ENCODE measurements around the gene WNT3A. TPM values are rescaled to one million over a fixed set of nuclear protein-coding genes. Genes with fewer than 3 reads are reported as not detected.
A peak's percentile ranks its signal among the peaks of the same experiment; 100 is the strongest.

Gene WNT3A
- total RNA-seq, 2 donors from 2014 or later, result 0.11 to 0.46 TPM

DNA sequence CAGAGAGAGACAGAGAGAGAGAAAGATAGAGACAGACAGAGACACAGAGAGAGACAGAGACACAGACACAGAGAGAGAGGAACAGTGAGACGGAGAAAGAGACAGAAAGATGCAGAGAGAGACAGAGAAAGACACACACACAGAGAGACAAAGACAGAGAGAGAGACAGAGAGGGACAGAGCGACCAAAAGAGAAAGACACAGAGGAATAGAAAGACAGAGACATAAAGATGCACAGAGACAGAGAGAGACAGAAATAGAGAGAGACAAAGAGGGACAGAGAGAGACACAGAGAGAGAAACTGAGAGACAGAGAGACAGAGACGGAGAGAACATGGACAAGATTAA is 16.5 kb downstream of the WNT3A start:
- no peak overlapping the region for H3K4me3 Mint-ChIP-seq
- Histone ChIP-seq H3K9ac (ENCODE audit: extremely low read depth, low read length, poor library complexity, severe bottlenecking) (no peak overlapping the region), H3K9me3 (ENCODE audit: control insufficient read depth, low read length) (no peaks in the 10 kb centered on the region), H3K36me3 (ENCODE audit: control insufficient read depth, insufficient read depth, low read length) (no peaks in the 10 kb centered on the region), H3K27ac (ENCODE audit: low read depth, low read length) (no peak overlapping the region), H3K4me1 (ENCODE audit: control insufficient read depth, insufficient read depth, low read length) (no peaks in the 10 kb centered on the region), H3K4me3 (ENCODE audit: low read length) (no peak overlapping the region), H3K27me3 (ENCODE audit: control insufficient read depth, insufficient read depth, low read length, poor library complexity, severe bottlenecking) (no peaks in the 10 kb centered on the region)
- peaks cover 49% of the 10 kb centered on the region for H3K27me3 Mint-ChIP-seq (ENCODE audit: insufficient read depth)
- H3K4me1 Mint-ChIP-seq, result no peaks in the 10 kb centered on the region
- no peak overlapping the region for H3K27ac Mint-ChIP-seq
- WGBS, 2 experiments (ENCODE audit: insufficient coverage in 1 of 2, insufficient read length in 1 of 2), result 88 to 93% methylated on average over 3 of the region's 3 CpGs
- no peak for DNase-seq
- TF ChIP-seq, protein P1, sequence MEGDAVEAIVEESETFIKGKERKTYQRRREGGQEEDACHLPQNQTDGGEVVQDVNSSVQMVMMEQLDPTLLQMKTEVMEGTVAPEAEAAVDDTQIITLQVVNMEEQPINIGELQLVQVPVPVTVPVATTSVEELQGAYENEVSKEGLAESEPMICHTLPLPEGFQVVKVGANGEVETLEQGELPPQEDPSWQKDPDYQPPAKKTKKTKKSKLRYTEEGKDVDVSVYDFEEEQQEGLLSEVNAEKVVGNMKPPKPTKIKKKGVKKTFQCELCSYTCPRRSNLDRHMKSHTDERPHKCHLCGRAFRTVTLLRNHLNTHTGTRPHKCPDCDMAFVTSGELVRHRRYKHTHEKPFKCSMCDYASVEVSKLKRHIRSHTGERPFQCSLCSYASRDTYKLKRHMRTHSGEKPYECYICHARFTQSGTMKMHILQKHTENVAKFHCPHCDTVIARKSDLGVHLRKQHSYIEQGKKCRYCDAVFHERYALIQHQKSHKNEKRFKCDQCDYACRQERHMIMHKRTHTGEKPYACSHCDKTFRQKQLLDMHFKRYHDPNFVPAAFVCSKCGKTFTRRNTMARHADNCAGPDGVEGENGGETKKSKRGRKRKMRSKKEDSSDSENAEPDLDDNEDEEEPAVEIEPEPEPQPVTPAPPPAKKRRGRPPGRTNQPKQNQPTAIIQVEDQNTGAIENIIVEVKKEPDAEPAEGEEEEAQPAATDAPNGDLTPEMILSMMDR (conservative IDR thresholded peaks at IDR 0.05), result no peak
- H3K36me3 Mint-ChIP-seq (ENCODE audit: low read depth), result no peaks in the 10 kb centered on the region
- H3K9me3 Mint-ChIP-seq, result peaks cover 8% of the 10 kb centered on the region

DNA sequence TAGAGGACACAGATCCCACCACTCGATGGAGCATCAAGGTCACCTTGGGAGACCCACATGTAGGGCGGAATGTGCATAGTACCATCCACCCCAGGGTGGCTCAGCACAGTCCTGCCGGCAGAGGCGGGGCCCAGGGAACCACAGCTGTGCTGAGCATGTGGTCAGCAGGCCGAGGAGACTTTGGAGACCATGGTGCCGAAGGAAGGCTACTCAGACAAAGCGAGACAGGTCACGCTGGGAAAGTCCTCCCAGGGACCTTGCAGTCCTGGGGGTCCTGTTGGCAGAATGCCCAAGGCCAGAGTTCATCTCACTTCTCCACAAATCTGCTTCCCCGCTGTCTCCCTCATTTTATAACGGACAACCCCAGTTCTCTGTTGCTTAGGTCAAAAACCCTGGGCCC is 22.5 kb downstream of the WNT3A start:
- Mint-ChIP-seq H3K4me1 (no peaks in the 10 kb centered on the region), H3K4me3 (no peak overlapping the region), H3K27me3 (ENCODE audit: insufficient read depth) (peaks cover 66% of the 10 kb centered on the region), H3K9me3 (peaks cover 12% of the 10 kb centered on the region), H3K36me3 (ENCODE audit: low read depth) (no peaks in the 10 kb centered on the region), H3K27ac (no peak overlapping the region)
- Histone ChIP-seq H3K4me3 (ENCODE audit: low read length) (no peak overlapping the region), H3K27ac (ENCODE audit: low read depth, low read length) (no peak overlapping the region), H3K9ac (ENCODE audit: extremely low read depth, low read length, poor library complexity, severe bottlenecking) (no peak overlapping the region), H3K27me3 (ENCODE audit: control insufficient read depth, insufficient read depth, low read length, poor library complexity, severe bottlenecking) (peaks cover 9% of the 10 kb centered on the region), H3K36me3 (ENCODE audit: control insufficient read depth, insufficient read depth, low read length) (no peaks in the 10 kb centered on the region), H3K4me1 (ENCODE audit: control insufficient read depth, insufficient read depth, low read length) (no peaks in the 10 kb centered on the region), H3K9me3 (ENCODE audit: control insufficient read depth, low read length) (no peaks in the 10 kb centered on the region)
- TF ChIP-seq, protein P1 (conservative IDR thresholded peaks at IDR 0.05), result no peak
- 91 to 94% methylated on average over 5 to 10 of the region's 10 CpGs for WGBS, 2 experiments (ENCODE audit: insufficient coverage in 1 of 2, insufficient read length in 1 of 2)
- peak; percentile 28 for DNase-seq

DNA sequence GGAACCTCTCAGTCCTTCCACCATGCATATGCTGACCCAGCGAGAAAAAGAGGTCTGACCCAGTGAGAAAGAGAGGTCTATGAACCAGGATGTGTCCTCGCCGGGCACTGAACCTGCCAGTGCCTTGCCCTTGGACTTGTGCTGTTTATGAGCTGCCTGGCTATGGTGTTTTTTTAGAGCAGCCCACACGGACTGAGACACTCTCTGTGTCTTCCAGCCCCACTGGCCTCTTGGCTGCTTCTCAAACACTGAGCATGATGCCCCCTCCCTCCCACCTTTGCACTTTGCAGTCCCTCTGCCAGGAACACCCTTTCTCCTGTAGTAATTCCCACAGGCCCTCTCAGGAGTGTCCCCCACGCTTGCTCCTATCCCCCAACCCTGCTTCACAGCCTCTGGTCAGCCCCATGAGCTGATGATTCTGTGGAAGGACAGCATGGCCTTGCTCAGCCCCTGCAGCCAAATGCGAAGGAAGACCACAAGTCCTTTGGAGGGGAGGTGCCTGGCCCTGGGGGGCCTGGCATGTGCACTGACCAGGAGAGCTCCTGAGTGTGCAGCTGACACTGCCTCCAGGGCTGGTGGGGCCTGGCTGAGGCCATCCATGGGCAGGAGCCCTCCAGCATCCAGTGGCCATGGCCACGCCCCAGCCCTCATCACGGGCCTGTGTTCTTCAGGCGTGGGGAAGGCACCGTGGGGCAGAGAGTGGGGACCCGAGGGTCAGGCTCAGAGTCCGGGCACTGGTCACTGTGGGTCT is 23.8 kb downstream of the WNT3A start:
- Mint-ChIP-seq H3K9me3 (peaks cover 5% of the 10 kb centered on the region), H3K4me1 (no peaks in the 10 kb centered on the region), H3K27ac (no peak overlapping the region), H3K36me3 (ENCODE audit: low read depth) (no peaks in the 10 kb centered on the region), H3K27me3 (ENCODE audit: insufficient read depth) (peaks cover 59% of the 10 kb centered on the region), H3K4me3 (no peak overlapping the region)
- WGBS, 2 experiments (ENCODE audit: insufficient coverage in 1 of 2, insufficient read length in 1 of 2), result 88 to 92% methylated on average over 6 to 12 of the region's 12 CpGs
- peak; percentile 30 for DNase-seq
- Histone ChIP-seq H3K9me3 (ENCODE audit: control insufficient read depth, low read length) (no peaks in the 10 kb centered on the region), H3K27ac (ENCODE audit: low read depth, low read length) (no peak overlapping the region), H3K36me3 (ENCODE audit: control insufficient read depth, insufficient read depth, low read length) (no peaks in the 10 kb centered on the region), H3K4me3 (ENCODE audit: low read length) (no peak overlapping the region), H3K9ac (ENCODE audit: extremely low read depth, low read length, poor library complexity, severe bottlenecking) (no peak overlapping the region), H3K27me3 (ENCODE audit: control insufficient read depth, insufficient read depth, low read length, poor library complexity, severe bottlenecking) (peaks cover 9% of the 10 kb centered on the region), H3K4me1 (ENCODE audit: control insufficient read depth, insufficient read depth, low read length) (no peaks in the 10 kb centered on the region)
- TF ChIP-seq, protein P1 (conservative IDR thresholded peaks at IDR 0.05), result no peak
